ENCODE data around the gene KIRREL3. TPM values are rescaled to one million over a fixed set of nuclear protein-coding genes. Genes with fewer than 3 reads are reported as not detected.
"Not testable (repeated sequence)": the region's sequence is repeated elsewhere in the genome, so short reads cannot be mapped to it uniquely, and the experiment has no call there.

Gene KIRREL3
- total RNA-seq, 1 donor from 2014 or later: 0.82 TPM

DNA sequence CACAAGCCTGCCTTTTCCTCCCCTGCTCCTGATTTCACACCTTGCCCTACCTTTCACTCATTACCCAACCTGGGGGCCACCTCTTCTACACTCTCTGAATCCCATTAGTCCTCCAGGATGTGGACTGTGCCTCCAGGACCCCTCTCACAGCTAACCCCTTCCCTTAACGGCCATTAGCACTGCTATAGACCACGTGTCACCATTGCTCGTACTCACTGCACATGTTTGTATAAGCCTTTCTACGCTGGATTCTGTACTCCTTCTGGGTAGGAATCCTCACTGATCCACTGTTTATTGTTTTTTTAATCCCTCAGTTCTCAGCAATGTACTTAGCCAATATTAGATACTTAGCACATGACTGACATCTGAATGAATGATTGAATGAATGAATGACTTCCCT lies 40.9 kb downstream of the KIRREL3 start:
- Mint-ChIP-seq H3K36me3 (ENCODE audit: low read depth) (no peaks in the 10 kb centered on the region), H3K9me3 (no peaks in the 10 kb centered on the region), H3K4me3 (no peak overlapping the region), H3K27ac (ENCODE audit: unreplicated experiment) (no peak overlapping the region), H3K4me1 (no peaks in the 10 kb centered on the region), H3K27me3 (ENCODE audit: low read depth) (no peaks in the 10 kb centered on the region)
- TF ChIP-seq, protein P1, sequence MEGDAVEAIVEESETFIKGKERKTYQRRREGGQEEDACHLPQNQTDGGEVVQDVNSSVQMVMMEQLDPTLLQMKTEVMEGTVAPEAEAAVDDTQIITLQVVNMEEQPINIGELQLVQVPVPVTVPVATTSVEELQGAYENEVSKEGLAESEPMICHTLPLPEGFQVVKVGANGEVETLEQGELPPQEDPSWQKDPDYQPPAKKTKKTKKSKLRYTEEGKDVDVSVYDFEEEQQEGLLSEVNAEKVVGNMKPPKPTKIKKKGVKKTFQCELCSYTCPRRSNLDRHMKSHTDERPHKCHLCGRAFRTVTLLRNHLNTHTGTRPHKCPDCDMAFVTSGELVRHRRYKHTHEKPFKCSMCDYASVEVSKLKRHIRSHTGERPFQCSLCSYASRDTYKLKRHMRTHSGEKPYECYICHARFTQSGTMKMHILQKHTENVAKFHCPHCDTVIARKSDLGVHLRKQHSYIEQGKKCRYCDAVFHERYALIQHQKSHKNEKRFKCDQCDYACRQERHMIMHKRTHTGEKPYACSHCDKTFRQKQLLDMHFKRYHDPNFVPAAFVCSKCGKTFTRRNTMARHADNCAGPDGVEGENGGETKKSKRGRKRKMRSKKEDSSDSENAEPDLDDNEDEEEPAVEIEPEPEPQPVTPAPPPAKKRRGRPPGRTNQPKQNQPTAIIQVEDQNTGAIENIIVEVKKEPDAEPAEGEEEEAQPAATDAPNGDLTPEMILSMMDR (conservative IDR thresholded peaks at IDR 0.05): no peak
- no peak for DNase-seq (ENCODE audit: low read depth, low spot score)

GRCh38 chr11:126956635-126957034 lies 43.9 kb downstream of the KIRREL3 start:
- H3K36me3 Mint-ChIP-seq (ENCODE audit: low read depth): no peaks in the 10 kb centered on the region
- H3K4me3 Mint-ChIP-seq: no peak overlapping the region
- TF ChIP-seq, protein P1 (conservative IDR thresholded peaks at IDR 0.05): no peak
- H3K27ac Mint-ChIP-seq (ENCODE audit: unreplicated experiment): no peak overlapping the region
- no peaks in the 10 kb centered on the region for H3K27me3 Mint-ChIP-seq (ENCODE audit: low read depth)
- no peaks in the 10 kb centered on the region for H3K9me3 Mint-ChIP-seq
- no peak for DNase-seq (ENCODE audit: low read depth, low spot score)
- no peaks in the 10 kb centered on the region for H3K4me1 Mint-ChIP-seq

DNA sequence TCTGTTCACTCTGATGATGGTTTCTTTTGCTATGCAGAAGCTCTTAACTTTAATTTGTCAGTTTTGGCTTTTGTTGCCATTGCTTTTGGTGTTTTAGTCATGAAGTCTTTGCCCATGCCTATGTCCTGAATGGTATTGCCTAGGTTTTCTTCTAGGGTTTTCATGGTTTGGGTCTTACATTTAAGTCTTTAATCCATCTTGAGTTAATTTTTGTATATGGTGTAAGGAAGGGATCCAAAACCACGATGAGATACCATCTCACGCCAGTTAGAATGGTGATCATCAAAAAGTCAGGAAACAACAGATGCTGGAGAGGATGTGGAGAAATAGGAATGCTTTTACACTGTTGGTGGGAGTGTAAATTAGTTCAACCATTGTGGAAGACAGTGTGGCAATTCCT lies 48.0 kb downstream of the KIRREL3 start:
- not testable (repeated sequence) for H3K36me3 Mint-ChIP-seq (ENCODE audit: low read depth)

DNA sequence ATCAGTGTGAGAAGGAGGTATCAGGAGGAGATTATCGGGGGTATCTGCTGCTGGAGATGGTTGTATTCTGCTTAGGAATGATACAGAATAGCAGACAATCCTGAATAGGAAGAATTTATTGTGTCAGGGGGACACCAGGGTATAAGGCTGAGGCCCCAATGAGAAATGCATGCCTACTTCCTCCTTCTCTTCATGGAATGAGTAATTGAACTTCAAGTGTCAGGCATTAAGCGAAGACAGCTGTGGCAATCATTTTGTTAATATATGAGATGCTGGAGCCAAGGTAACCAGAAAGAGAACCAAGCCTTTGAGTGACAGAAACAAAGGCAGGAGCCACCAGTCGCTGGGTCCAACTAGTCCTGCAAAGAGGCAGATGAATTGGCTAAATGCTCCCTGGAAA lies 49.1 kb downstream of the KIRREL3 start:
- no peak for DNase-seq (ENCODE audit: low read depth, low spot score)
- no peak overlapping the region for H3K4me3 Mint-ChIP-seq
- TF ChIP-seq, protein P1 (conservative IDR thresholded peaks at IDR 0.05): no peak
- H3K27ac Mint-ChIP-seq (ENCODE audit: unreplicated experiment): no peak overlapping the region
- peaks cover 4% of the 10 kb centered on the region for H3K4me1 Mint-ChIP-seq
- H3K27me3 Mint-ChIP-seq (ENCODE audit: low read depth): no peaks in the 10 kb centered on the region
- H3K36me3 Mint-ChIP-seq (ENCODE audit: low read depth): no peaks in the 10 kb centered on the region
- H3K9me3 Mint-ChIP-seq: no peaks in the 10 kb centered on the region

More for the DNA sequence above, 48.0 kb downstream of the KIRREL3 start:
- not testable (repeated sequence) for H3K27ac Mint-ChIP-seq (ENCODE audit: unreplicated experiment); H3K27me3 Mint-ChIP-seq (ENCODE audit: low read depth); H3K4me1 Mint-ChIP-seq; DNase-seq (ENCODE audit: low read depth, low spot score); H3K4me3 Mint-ChIP-seq; H3K9me3 Mint-ChIP-seq

DNA sequence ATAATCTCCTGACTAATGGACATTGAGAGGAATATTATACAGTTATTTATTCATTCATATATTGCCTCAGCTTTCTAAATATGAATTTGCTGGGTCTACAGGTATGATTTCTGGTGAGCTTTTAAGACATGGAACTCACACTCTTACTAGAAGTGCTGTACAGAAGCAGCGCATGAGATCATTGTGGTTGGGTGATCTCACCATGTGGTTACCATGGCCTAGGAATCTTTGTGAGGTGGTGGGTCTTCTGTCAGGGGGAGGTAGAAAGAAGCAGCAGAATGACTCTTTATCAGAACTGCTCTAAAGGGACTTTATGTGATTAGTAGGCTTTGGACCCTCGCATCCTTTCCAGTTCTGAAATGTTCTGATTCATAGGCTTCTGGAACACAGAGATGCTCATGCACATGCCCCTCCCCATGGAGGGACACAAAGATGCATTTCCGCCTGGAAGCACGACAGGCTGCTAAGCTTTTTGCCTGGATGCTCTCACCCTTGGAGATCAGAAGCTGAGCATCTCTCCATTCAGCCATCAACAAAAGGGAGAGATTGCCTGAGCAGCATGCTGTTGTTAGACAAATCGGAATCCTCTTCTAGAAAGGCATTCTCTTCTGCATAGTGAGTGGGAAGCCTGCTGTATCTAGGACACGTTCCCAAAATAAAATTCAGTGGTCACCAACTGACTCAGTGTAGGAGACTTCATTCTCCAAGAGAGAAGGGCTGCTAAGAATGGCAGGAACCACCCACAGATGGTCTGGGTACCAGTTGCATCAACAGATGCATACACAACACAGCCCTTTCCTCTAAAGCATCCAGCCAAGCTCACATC lies 51.3 kb downstream of the KIRREL3 start:
- no peaks in the 10 kb centered on the region for H3K27me3 Mint-ChIP-seq (ENCODE audit: low read depth)
- TF ChIP-seq, protein P1 (conservative IDR thresholded peaks at IDR 0.05): no peak
- no peaks in the 10 kb centered on the region for H3K36me3 Mint-ChIP-seq (ENCODE audit: low read depth)
- no peak overlapping the region for H3K4me3 Mint-ChIP-seq
- peaks cover 11% of the 10 kb centered on the region for H3K4me1 Mint-ChIP-seq
- no peak overlapping the region for H3K27ac Mint-ChIP-seq (ENCODE audit: unreplicated experiment)
- no peak for DNase-seq (ENCODE audit: low read depth, low spot score)
- no peaks in the 10 kb centered on the region for H3K9me3 Mint-ChIP-seq

DNA sequence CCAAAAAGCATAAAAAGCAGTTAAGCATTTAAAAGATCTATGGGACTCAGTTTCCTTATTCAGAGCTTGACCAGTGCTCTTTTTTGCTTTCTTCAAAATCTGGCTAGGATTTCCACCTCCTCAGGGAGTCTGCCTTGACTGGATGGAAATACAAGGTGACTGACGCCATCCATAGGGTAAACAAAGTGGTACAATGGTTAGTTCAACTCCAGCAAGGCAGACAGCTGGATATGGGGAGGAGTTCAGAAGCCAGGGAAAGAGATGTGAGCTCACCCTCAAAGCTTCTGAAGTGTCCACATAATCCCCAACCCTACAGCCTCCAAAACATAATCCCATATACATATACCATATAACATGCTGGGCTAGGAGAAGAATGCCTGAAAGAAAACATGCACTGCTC lies 52.0 kb downstream of the KIRREL3 start:
- Mint-ChIP-seq H3K27me3 (ENCODE audit: low read depth) (no peaks in the 10 kb centered on the region), H3K4me3 (no peak overlapping the region), H3K27ac (ENCODE audit: unreplicated experiment) (no peak overlapping the region), H3K4me1 (peaks cover 11% of the 10 kb centered on the region), H3K36me3 (ENCODE audit: low read depth) (no peaks in the 10 kb centered on the region), H3K9me3 (no peaks in the 10 kb centered on the region)
- TF ChIP-seq, protein P1 (conservative IDR thresholded peaks at IDR 0.05): no peak
- no peak for DNase-seq (ENCODE audit: low read depth, low spot score)

All from neural crest cell (in vitro differentiated cells).